HEK293 (cell line): ENCODE measurements around the gene GAS5.

Experiments used
- BCL11B ChIP-seq: fragments of 450-650 bp; formaldehyde crosslinking; IDR thresholded peaks from 2 replicates; pipeline ENCODE4 v1.5.1; 2016; ENCODE audit warnings: low read depth, missing biosample characterization, missing genetic modification characterization
- GLIS1 ChIP-seq: fragments of 450-650 bp; formaldehyde crosslinking; IDR thresholded peaks from 2 replicates; pipeline ENCODE4 v1.5.1; 2016; ENCODE audit warnings: missing biosample characterization, missing genetic modification characterization
- KLF7 ChIP-seq: fragments of 450-650 bp; formaldehyde crosslinking; IDR thresholded peaks from 2 replicates; pipeline ENCODE4 v1.5.1; 2016; ENCODE audit warnings: missing biosample characterization, missing genetic modification characterization, borderline replicate concordance
- REPIN1 ChIP-seq: fragments of 450-650 bp; formaldehyde crosslinking; IDR thresholded peaks from 2 replicates; pipeline ENCODE4 v1.5.1; 2017; ENCODE audit warnings: missing biosample characterization, missing genetic modification characterization, low read depth
- YY1 ChIP-seq: fragments of 450-650 bp; formaldehyde crosslinking; IDR thresholded peaks from 2 replicates; pipeline ENCODE4 v1.5.1; 2018; ENCODE audit warnings: missing biosample characterization, missing genetic modification characterization
- YY2 ChIP-seq: fragments of 450-650 bp; formaldehyde crosslinking; IDR thresholded peaks from 2 replicates; pipeline ENCODE4 v1.5.1; 2016; ENCODE audit warnings: missing biosample characterization, missing genetic modification characterization
- ZBTB48 ChIP-seq: fragments of 450-650 bp; formaldehyde crosslinking; IDR thresholded peaks from 2 replicates; pipeline ENCODE4 v1.5.1; 2016; ENCODE audit warnings: missing biosample characterization, missing genetic modification characterization
- ZNF140 ChIP-seq: fragments of 450-650 bp; formaldehyde crosslinking; IDR thresholded peaks from 2 replicates; pipeline ENCODE4 v1.5.1; 2016; ENCODE audit warnings: missing biosample characterization, missing genetic modification characterization
- ZNF146 ChIP-seq: fragments of 450-650 bp; formaldehyde crosslinking; IDR thresholded peaks from 2 replicates; pipeline ENCODE4 v1.5.1; 2016; ENCODE audit warnings: missing biosample characterization, missing genetic modification characterization
- ZNF16 ChIP-seq: fragments of 450-650 bp; formaldehyde crosslinking; IDR thresholded peaks from 2 replicates; pipeline ENCODE4 v1.5.1; 2016; ENCODE audit warnings: low read depth, missing biosample characterization, missing genetic modification characterization
- ZNF19 ChIP-seq: fragments of 450-650 bp; formaldehyde crosslinking; IDR thresholded peaks from 2 replicates; pipeline ENCODE4; 2016; ENCODE audit warnings: missing biosample characterization, missing genetic modification characterization, low read depth
- ZNF211 ChIP-seq: fragments of 450-650 bp; formaldehyde crosslinking; IDR thresholded peaks from 2 replicates; pipeline ENCODE4 v1.5.1; 2016; ENCODE audit warnings: low read depth, missing biosample characterization, missing genetic modification characterization
- ZNF23 ChIP-seq: fragments of 450-650 bp; formaldehyde crosslinking; IDR thresholded peaks from 2 replicates; pipeline ENCODE4 v1.5.1; 2016; ENCODE audit warnings: missing biosample characterization, missing genetic modification characterization, borderline replicate concordance
- ZNF248 ChIP-seq: fragments of 450-650 bp; formaldehyde crosslinking; IDR thresholded peaks from 2 replicates; pipeline ENCODE4 v1.5.1; 2017; ENCODE audit warnings: missing biosample characterization, missing genetic modification characterization
- ZNF341 ChIP-seq: fragments of 450-650 bp; formaldehyde crosslinking; IDR thresholded peaks from 2 replicates; pipeline ENCODE4; 2016; ENCODE audit warnings: low read depth, missing biosample characterization, missing genetic modification characterization
- ZNF391 ChIP-seq: fragments of 450-650 bp; formaldehyde crosslinking; IDR thresholded peaks from 2 replicates; pipeline ENCODE4 v1.5.1; 2016; ENCODE audit warnings: low read depth, missing biosample characterization, missing genetic modification characterization, borderline replicate concordance
- ZNF433 ChIP-seq: fragments of 450-650 bp; formaldehyde crosslinking; IDR thresholded peaks from 2 replicates; pipeline ENCODE4 v1.5.1; 2016; ENCODE audit warnings: missing biosample characterization, missing genetic modification characterization, low read depth
- ZNF473 ChIP-seq: fragments of 450-650 bp; formaldehyde crosslinking; IDR thresholded peaks from 2 replicates; pipeline ENCODE4 v1.5.1; 2017; ENCODE audit warnings: missing biosample characterization, missing genetic modification characterization
- ZNF621 ChIP-seq: fragments of 450-650 bp; formaldehyde crosslinking; IDR thresholded peaks from 2 replicates; pipeline ENCODE4 v1.5.1; 2017; ENCODE audit warnings: missing biosample characterization, missing genetic modification characterization
- ZNF664 ChIP-seq: fragments of 450-650 bp; formaldehyde crosslinking; IDR thresholded peaks from 2 replicates; pipeline ENCODE4 v1.5.1; 2016; ENCODE audit warnings: missing biosample characterization, missing genetic modification characterization
- ZNF791 ChIP-seq: fragments of 450-650 bp; formaldehyde crosslinking; IDR thresholded peaks from 2 replicates; pipeline ENCODE4 v1.5.1; 2016; ENCODE audit warnings: missing biosample characterization, missing genetic modification characterization
- ZSCAN30 ChIP-seq: fragments of 450-650 bp; IDR thresholded peaks from 2 replicates; pipeline ENCODE4 v1.5.1; 2018; ENCODE audit warnings: missing biosample characterization, mild to moderate bottlenecking, missing genetic modification characterization, moderate library complexity
- TF ChIP-seq, protein P1 (sequence below): fragments of 450-650 bp; formaldehyde crosslinking; IDR thresholded peaks from 2 replicates; pipeline ENCODE4 v1.5.1; 2017; ENCODE audit warnings: missing biosample characterization, missing genetic modification characterization
- TF ChIP-seq, protein P2 (sequence below): fragments of 450-650 bp; formaldehyde crosslinking; IDR thresholded peaks from 2 replicates; pipeline ENCODE4 v1.5.1; 2016; ENCODE audit warnings: missing biosample characterization, missing genetic modification characterization
- TF ChIP-seq, protein P3 (sequence below): fragments of 450-650 bp; formaldehyde crosslinking; IDR thresholded peaks from 2 replicates; pipeline ENCODE4 v1.5.1; 2016; ENCODE audit warnings: missing biosample characterization, missing genetic modification characterization
- TF ChIP-seq, protein P4 (sequence below): fragments of 450-650 bp; IDR thresholded peaks from 2 replicates; pipeline ENCODE4 v1.5.1; 2018; ENCODE audit warnings: missing biosample characterization, missing genetic modification characterization
- TF ChIP-seq, protein P5 (sequence below): fragments of 450-650 bp; formaldehyde crosslinking; IDR thresholded peaks from 2 replicates; pipeline ENCODE4 v1.5.1; 2017; ENCODE audit warnings: missing biosample characterization, missing genetic modification characterization
- TF ChIP-seq, protein P6 (sequence below): fragments of 450-650 bp; formaldehyde crosslinking; IDR thresholded peaks from 2 replicates; pipeline ENCODE4 v1.5.0; 2017; ENCODE audit warnings: missing biosample characterization, missing genetic modification characterization, borderline replicate concordance
- TF ChIP-seq, protein P7 (sequence below): fragments of 450-650 bp; formaldehyde crosslinking; IDR thresholded peaks from 2 replicates; pipeline ENCODE4 v1.5.1; 2016; ENCODE audit warnings: missing biosample characterization, missing genetic modification characterization

The GAS5 gene

DNA sequence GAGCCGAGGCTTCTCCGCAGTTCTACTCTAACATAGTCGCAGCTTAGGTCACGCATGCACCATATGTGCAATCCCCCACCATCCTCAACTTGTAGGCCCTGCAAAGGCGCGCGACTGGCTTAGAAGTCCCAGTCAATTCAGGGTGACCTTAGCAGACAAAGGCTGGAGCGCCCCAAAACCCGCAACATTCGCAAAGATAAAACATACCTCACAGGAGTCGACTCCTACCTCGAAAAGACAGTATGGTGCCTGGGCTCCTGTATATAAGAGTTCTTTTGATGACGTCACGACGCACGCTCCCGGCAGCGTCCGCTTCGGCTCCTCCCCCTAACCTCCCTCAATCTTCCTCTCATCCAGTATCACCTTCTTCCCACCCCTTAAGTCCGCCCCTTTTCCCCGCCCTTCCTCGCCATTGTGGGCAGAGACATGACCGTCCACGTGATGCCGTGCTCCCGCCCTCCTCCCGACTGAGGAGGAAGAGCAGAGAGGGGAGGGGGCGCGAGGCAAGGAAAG, at the start of gene GAS5 (continued):
- TF ChIP-seq, protein P1, sequence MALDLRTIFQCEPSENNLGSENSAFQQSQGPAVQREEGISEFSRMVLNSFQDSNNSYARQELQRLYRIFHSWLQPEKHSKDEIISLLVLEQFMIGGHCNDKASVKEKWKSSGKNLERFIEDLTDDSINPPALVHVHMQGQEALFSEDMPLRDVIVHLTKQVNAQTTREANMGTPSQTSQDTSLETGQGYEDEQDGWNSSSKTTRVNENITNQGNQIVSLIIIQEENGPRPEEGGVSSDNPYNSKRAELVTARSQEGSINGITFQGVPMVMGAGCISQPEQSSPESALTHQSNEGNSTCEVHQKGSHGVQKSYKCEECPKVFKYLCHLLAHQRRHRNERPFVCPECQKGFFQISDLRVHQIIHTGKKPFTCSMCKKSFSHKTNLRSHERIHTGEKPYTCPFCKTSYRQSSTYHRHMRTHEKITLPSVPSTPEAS (tag by site-specific recombination) = 0 out of 2 replicates have a peak, but pooled peaks have one; percentile 31
- TF ChIP-seq ZNF473 (tag by site-specific recombination) = no peak
- TF ChIP-seq, protein P2, sequence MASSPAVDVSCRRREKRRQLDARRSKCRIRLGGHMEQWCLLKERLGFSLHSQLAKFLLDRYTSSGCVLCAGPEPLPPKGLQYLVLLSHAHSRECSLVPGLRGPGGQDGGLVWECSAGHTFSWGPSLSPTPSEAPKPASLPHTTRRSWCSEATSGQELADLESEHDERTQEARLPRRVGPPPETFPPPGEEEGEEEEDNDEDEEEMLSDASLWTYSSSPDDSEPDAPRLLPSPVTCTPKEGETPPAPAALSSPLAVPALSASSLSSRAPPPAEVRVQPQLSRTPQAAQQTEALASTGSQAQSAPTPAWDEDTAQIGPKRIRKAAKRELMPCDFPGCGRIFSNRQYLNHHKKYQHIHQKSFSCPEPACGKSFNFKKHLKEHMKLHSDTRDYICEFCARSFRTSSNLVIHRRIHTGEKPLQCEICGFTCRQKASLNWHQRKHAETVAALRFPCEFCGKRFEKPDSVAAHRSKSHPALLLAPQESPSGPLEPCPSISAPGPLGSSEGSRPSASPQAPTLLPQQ (tag by site-specific recombination) = peak; percentile 47
- no peak for TF ChIP-seq ZNF19
- no peak; the same call in 1 of the 2 replicates for TF ChIP-seq ZNF433 (tag by site-specific recombination)
- no peak for TF ChIP-seq KLF7 (tag by site-specific recombination)
- no peak for TF ChIP-seq REPIN1 (tag by site-specific recombination)
- no peak for TF ChIP-seq ZNF16 (tag by site-specific recombination)
- no peak for TF ChIP-seq ZNF664 (tag by site-specific recombination)
- TF ChIP-seq, protein P3, sequence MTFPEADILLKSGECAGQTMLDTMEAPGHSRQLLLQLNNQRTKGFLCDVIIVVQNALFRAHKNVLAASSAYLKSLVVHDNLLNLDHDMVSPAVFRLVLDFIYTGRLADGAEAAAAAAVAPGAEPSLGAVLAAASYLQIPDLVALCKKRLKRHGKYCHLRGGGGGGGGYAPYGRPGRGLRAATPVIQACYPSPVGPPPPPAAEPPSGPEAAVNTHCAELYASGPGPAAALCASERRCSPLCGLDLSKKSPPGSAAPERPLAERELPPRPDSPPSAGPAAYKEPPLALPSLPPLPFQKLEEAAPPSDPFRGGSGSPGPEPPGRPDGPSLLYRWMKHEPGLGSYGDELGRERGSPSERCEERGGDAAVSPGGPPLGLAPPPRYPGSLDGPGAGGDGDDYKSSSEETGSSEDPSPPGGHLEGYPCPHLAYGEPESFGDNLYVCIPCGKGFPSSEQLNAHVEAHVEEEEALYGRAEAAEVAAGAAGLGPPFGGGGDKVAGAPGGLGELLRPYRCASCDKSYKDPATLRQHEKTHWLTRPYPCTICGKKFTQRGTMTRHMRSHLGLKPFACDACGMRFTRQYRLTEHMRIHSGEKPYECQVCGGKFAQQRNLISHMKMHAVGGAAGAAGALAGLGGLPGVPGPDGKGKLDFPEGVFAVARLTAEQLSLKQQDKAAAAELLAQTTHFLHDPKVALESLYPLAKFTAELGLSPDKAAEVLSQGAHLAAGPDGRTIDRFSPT (tag by site-specific recombination) = no peak
- no peak for TF ChIP-seq ZNF140 (tag by site-specific recombination)
- TF ChIP-seq ZNF23 (tag by site-specific recombination) = no peak
- peak; percentile 91 for TF ChIP-seq ZSCAN30 (tag by site-specific recombination)
- TF ChIP-seq, protein P4, sequence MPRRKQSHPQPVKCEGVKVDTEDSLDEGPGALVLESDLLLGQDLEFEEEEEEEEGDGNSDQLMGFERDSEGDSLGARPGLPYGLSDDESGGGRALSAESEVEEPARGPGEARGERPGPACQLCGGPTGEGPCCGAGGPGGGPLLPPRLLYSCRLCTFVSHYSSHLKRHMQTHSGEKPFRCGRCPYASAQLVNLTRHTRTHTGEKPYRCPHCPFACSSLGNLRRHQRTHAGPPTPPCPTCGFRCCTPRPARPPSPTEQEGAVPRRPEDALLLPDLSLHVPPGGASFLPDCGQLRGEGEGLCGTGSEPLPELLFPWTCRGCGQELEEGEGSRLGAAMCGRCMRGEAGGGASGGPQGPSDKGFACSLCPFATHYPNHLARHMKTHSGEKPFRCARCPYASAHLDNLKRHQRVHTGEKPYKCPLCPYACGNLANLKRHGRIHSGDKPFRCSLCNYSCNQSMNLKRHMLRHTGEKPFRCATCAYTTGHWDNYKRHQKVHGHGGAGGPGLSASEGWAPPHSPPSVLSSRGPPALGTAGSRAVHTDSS (tag by site-specific recombination) = peak; percentile 93
- TF ChIP-seq, protein P5, sequence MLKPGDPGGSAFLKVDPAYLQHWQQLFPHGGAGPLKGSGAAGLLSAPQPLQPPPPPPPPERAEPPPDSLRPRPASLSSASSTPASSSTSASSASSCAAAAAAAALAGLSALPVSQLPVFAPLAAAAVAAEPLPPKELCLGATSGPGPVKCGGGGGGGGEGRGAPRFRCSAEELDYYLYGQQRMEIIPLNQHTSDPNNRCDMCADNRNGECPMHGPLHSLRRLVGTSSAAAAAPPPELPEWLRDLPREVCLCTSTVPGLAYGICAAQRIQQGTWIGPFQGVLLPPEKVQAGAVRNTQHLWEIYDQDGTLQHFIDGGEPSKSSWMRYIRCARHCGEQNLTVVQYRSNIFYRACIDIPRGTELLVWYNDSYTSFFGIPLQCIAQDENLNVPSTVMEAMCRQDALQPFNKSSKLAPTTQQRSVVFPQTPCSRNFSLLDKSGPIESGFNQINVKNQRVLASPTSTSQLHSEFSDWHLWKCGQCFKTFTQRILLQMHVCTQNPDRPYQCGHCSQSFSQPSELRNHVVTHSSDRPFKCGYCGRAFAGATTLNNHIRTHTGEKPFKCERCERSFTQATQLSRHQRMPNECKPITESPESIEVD (tag by site-specific recombination) = no peak
- peak; percentile 92 for TF ChIP-seq ZNF391 (tag by site-specific recombination)
- no peak for TF ChIP-seq ZNF791 (tag by site-specific recombination)
- no peak for TF ChIP-seq GLIS1 (tag by site-specific recombination)
- TF ChIP-seq ZNF248 (tag by site-specific recombination) = no peak
- TF ChIP-seq YY1 (tag by site-specific recombination) = peak; percentile 73
- TF ChIP-seq, protein P6, sequence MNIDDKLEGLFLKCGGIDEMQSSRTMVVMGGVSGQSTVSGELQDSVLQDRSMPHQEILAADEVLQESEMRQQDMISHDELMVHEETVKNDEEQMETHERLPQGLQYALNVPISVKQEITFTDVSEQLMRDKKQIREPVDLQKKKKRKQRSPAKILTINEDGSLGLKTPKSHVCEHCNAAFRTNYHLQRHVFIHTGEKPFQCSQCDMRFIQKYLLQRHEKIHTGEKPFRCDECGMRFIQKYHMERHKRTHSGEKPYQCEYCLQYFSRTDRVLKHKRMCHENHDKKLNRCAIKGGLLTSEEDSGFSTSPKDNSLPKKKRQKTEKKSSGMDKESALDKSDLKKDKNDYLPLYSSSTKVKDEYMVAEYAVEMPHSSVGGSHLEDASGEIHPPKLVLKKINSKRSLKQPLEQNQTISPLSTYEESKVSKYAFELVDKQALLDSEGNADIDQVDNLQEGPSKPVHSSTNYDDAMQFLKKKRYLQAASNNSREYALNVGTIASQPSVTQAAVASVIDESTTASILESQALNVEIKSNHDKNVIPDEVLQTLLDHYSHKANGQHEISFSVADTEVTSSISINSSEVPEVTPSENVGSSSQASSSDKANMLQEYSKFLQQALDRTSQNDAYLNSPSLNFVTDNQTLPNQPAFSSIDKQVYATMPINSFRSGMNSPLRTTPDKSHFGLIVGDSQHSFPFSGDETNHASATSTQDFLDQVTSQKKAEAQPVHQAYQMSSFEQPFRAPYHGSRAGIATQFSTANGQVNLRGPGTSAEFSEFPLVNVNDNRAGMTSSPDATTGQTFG (tag by site-specific recombination) = no peak
- TF ChIP-seq ZNF621 (tag by site-specific recombination) = no peak
- TF ChIP-seq YY2 = peak; percentile 41; the same call in 1 of the 2 replicates
- TF ChIP-seq BCL11B (tag by site-specific recombination) = no peak
- TF ChIP-seq ZNF146 (tag by site-specific recombination) = no peak
- peak; percentile 70 for TF ChIP-seq ZBTB48 (tag by site-specific recombination)
- TF ChIP-seq ZNF341 = no peak
- TF ChIP-seq ZNF211 = no peak
- TF ChIP-seq, protein P7, sequence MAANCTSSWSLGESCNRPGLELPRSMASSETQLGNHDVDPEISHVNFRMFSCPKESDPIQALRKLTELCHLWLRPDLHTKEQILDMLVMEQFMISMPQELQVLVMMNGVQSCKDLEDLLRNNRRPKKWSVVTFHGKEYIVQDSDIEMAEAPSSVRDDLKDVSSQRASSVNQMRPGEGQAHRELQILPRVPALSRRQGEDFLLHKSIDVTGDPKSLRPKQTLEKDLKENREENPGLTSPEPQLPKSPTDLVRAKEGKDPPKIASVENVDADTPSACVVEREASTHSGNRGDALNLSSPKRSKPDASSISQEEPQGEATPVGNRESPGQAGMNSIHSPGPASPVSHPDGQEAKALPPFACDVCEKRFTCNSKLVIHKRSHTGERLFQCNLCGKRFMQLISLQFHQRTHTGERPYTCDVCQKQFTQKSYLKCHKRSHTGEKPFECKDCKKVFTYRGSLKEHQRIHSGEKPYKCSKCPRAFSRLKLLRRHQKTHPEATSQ = 0 out of 2 replicates have a peak, but pooled peaks have one; percentile 23
